SU-DHL-6 (cell line): ENCODE measurements around the gene EPHA8.

Experiments used
- H2AFZ ChIP-seq: fragments of 200-600 bp; sonication (generic); 2 replicates; pipeline ENCODE4 v1.6.1; 2014; ENCODE audit warnings: low read depth, mild to moderate bottlenecking, moderate library complexity, mixed read lengths, antibody characterized with exemption, low read length; ENCODE audit not compliant: severe bottlenecking
- H3F3A ChIP-seq: fragments of 200-600 bp; shearing (Covaris generic); 2 replicates; pipeline ENCODE4 v1.6.0; 2016; ENCODE audit warnings: antibody characterized with exemption, mild to moderate bottlenecking; ENCODE audit not compliant: insufficient read depth
- H3K27ac ChIP-seq: fragments of 200-600 bp; sonication (generic); 2 replicates; pipeline ENCODE4 v1.5.1; 2016; ENCODE audit warnings: low read depth, mild to moderate bottlenecking, low read length, moderate library complexity, mixed read lengths
- H3K27me3 ChIP-seq: fragments of 200-600 bp; sonication (generic), shearing (Covaris generic); 2 replicates; pipeline ENCODE4 v1.6.0; 2014; ENCODE audit warnings: mild to moderate bottlenecking, low read length
- H3K36me3 ChIP-seq: fragments of 200-600 bp; sonication (generic); 2 replicates; pipeline ENCODE4 v1.6.1; 2014; ENCODE audit warnings: mild to moderate bottlenecking, low read length, mixed read lengths
- H3K4me2 ChIP-seq: fragments of 300-600, 200-600 bp; shearing (Covaris generic), sonication (generic); 2 replicates; pipeline ENCODE4 v1.6.0; 2014; ENCODE audit warnings: low read length, low read depth, mild to moderate bottlenecking; ENCODE audit not compliant: poor library complexity, severe bottlenecking
- H3K4me3 ChIP-seq: fragments of 200-600 bp; sonication (generic); 2 replicates; pipeline ENCODE4 v1.5.1; 2014; ENCODE audit warnings: antibody characterized with exemption, low read length, mild to moderate bottlenecking, mixed read lengths; ENCODE audit not compliant: insufficient read depth, poor library complexity, severe bottlenecking
- H3K79me2 ChIP-seq: fragments of 200-600 bp; sonication (generic); 2 replicates; pipeline ENCODE4 v1.6.1; 2014; ENCODE audit warnings: mild to moderate bottlenecking, low read length, moderate library complexity; ENCODE audit not compliant: insufficient read depth
- H3K9ac ChIP-seq: fragments of 200-600 bp; sonication (generic); 2 replicates; pipeline ENCODE4 v1.7.0; 2014; ENCODE audit warnings: mild to moderate bottlenecking, low read length
- H3K9me2 ChIP-seq: fragments of 200-600 bp; sonication (generic); replicated peaks from 2 replicates; pipeline ENCODE4 v1.6.1; 2014; ENCODE audit warnings: low read length; ENCODE audit not compliant: insufficient read depth
- H3K9me3 ChIP-seq: fragments of 200-600 bp; sonication (generic); 2 replicates; pipeline ENCODE4 v1.6.1; 2014; ENCODE audit warnings: low read length, mixed read lengths; ENCODE audit not compliant: insufficient read depth
- H4K20me1 ChIP-seq: fragments of 200-600 bp; sonication (generic); 2 replicates; pipeline ENCODE4 v1.6.1; 2014; ENCODE audit warnings: low read depth, mild to moderate bottlenecking, antibody characterized with exemption, low read length, moderate library complexity, mixed read lengths
- CTCF ChIP-seq: fragments of 200-600 bp; sonication (generic); IDR thresholded peaks from one replicate; pipeline ENCODE4 v1.5.1; 2017; ENCODE audit warnings: antibody characterized with exemption, mild to moderate bottlenecking, low read length, moderate library complexity; ENCODE audit not compliant: insufficient read depth, poor library complexity, severe bottlenecking
- EZH2phosphoT487 ChIP-seq: fragments of 200-600 bp; sonication (generic), shearing (Covaris generic); conservative IDR thresholded peaks from 2 replicates; pipeline ENCODE4 v1.6.1; 2018; ENCODE audit warnings: mild to moderate bottlenecking, antibody characterized with exemption, low read length, moderate library complexity, mixed read lengths

Gene EPHA8

GRCh38 chr1:22607154-22607553, 43.9 kb downstream of the EPHA8 start:
- Histone ChIP-seq H3K36me3 (no peaks in the 10 kb centered on the region), H3K4me3 (no peak overlapping the region), H3K9me3 (no peaks in the 10 kb centered on the region), H3F3A (no peaks in the 10 kb centered on the region), H4K20me1 (no peaks in the 10 kb centered on the region), H3K9me2 (no peaks in the 10 kb centered on the region), H3K79me2 (no peaks in the 10 kb centered on the region), H2AFZ (no peak overlapping the region), H3K4me2 (no peak overlapping the region), H3K9ac (no peak overlapping the region), H3K27ac (no peak overlapping the region), H3K27me3 (no peaks in the 10 kb centered on the region)
- TF ChIP-seq CTCF (no peak), EZH2phosphoT487 (no peak)

GRCh38 chr1:22608361-22608760, 45.1 kb downstream of the EPHA8 start:
- no peak overlapping the region for H2AFZ ChIP-seq
- H4K20me1 ChIP-seq: no peaks in the 10 kb centered on the region
- H3K27ac ChIP-seq: no peak overlapping the region
- no peaks in the 10 kb centered on the region for H3F3A ChIP-seq
- H3K4me3 ChIP-seq: no peak overlapping the region
- TF ChIP-seq CTCF (no peak), EZH2phosphoT487 (no peak)
- H3K9ac ChIP-seq: no peak overlapping the region
- no peaks in the 10 kb centered on the region for H3K9me2 ChIP-seq
- H3K4me2 ChIP-seq: no peak overlapping the region
- no peaks in the 10 kb centered on the region for H3K36me3 ChIP-seq
- no peaks in the 10 kb centered on the region for H3K9me3 ChIP-seq
- no peaks in the 10 kb centered on the region for H3K79me2 ChIP-seq
- no peaks in the 10 kb centered on the region for H3K27me3 ChIP-seq

- Histone ChIP-seq H3K4me3 (no peak overlapping the region), H2AFZ (no peak overlapping the region), H3K9ac (no peak overlapping the region), H3K27ac (no peak overlapping the region), H3K9me2 (no peaks in the 10 kb centered on the region), H3K4me2 (no peak overlapping the region), H3K36me3 (no peaks in the 10 kb centered on the region), H3K27me3 (no peaks in the 10 kb centered on the region), H3K79me2 (no peaks in the 10 kb centered on the region), H3F3A (no peaks in the 10 kb centered on the region), H3K9me3 (no peaks in the 10 kb centered on the region), H4K20me1 (no peaks in the 10 kb centered on the region)
- TF ChIP-seq CTCF: no peak
- no peak for TF ChIP-seq EZH2phosphoT487
Measured at GRCh38 chr1:22609291-22609690, 46.0 kb downstream of the EPHA8 start.
